SK-N-DZ (cell line): ENCODE measurements around the gene PPP1R26. TPM values are rescaled to one million over a fixed set of nuclear protein-coding genes. Genes with fewer than 3 reads are reported as not detected.
"Not testable (repeated sequence)": the region's sequence is repeated elsewhere in the genome, so short reads cannot be mapped to it uniquely, and the experiment has no call there.

Experiments used
- DNase-seq: peaks from one replicate; pipeline ENCODE4 v3.0.0-alpha.2; 2015; ENCODE audit warnings: low spot score
- polyA plus RNA-seq, 2 experiments: library from polyadenylated mRNA; depleted of rRNA; stranded (reverse); fragments of >200 nt; gene quantifications; 2 replicates each; pipeline ENCODE4 v1.2.3, GENCODE V29; 2014

PPP1R26 gene
- polyA plus RNA-seq (2014; cell fraction: cytosol; rRNA removed), result 4.4 and 5.8 TPM in 2 replicates
- polyA plus RNA-seq (2014; cell fraction: nucleus; rRNA removed), result 5.9 and 6.0 TPM in 2 replicates

GRCh38 chr9:135479469-135480052 lies at the start of gene PPP1R26:
Gene PPP1R26, plus strand, starts transcription at chr9:135479782. Its CDS starts 4,729 bp downstream, at chr9:135484511.
- DNase-seq, result no peak

- no peak for DNase-seq
These were observed 42.3 kb upstream of the PPP1R26 start for GRCh38 chr9:135437259-135437658.

- not testable (repeated sequence) for DNase-seq
These were observed 41.9 kb upstream of the PPP1R26 start for GRCh38 chr9:135437696-135438095.

- DNase-seq, result not testable (repeated sequence)
These were observed 40.9 kb upstream of the PPP1R26 start for GRCh38 chr9:135438581-135439232.

- not testable (repeated sequence) for DNase-seq
These were observed 40.1 kb upstream of the PPP1R26 start for GRCh38 chr9:135439514-135439913.

- no peak for DNase-seq
These were observed 39.7 kb upstream of the PPP1R26 start for GRCh38 chr9:135439916-135440315.

- DNase-seq, result no peak
These were observed 39.0 kb upstream of the PPP1R26 start for GRCh38 chr9:135440620-135441019.

GRCh38 chr9:135441105-135442071 lies 38.2 kb upstream of the PPP1R26 start:
- DNase-seq, result not testable (repeated sequence)

GRCh38 chr9:135442075-135442474 lies 37.5 kb upstream of the PPP1R26 start:
- no peak for DNase-seq

GRCh38 chr9:135443797-135444425 lies 35.7 kb upstream of the PPP1R26 start:
- no peak for DNase-seq

GRCh38 chr9:135447126-135447525 lies 32.5 kb upstream of the PPP1R26 start:
- DNase-seq, result no peak

- DNase-seq, result no peak
These were observed 30.9 kb upstream of the PPP1R26 start for GRCh38 chr9:135448663-135449100.

- not testable (repeated sequence) for DNase-seq
These were observed 30.1 kb upstream of the PPP1R26 start for GRCh38 chr9:135449532-135449931.

- DNase-seq, result no peak
These were observed 28.6 kb upstream of the PPP1R26 start for GRCh38 chr9:135450956-135451355.

GRCh38 chr9:135451909-135452308 lies 27.7 kb upstream of the PPP1R26 start:
- DNase-seq, result not testable (repeated sequence)

GRCh38 chr9:135454737-135455136 lies 24.8 kb upstream of the PPP1R26 start:
- DNase-seq, result no peak

- no peak for DNase-seq
These were observed 24.1 kb upstream of the PPP1R26 start for GRCh38 chr9:135455401-135456030.

- no peak for DNase-seq
These were observed 23.0 kb upstream of the PPP1R26 start for GRCh38 chr9:135456436-135457104.

GRCh38 chr9:135458478-135458877 lies 21.1 kb upstream of the PPP1R26 start:
- not testable (repeated sequence) for DNase-seq

- no peak for DNase-seq
These were observed 17.6 kb upstream of the PPP1R26 start for GRCh38 chr9:135461936-135462335.
